Type B pancreatic cell (in vitro differentiated cells): ENCODE results near the gene CDH20. TPM values are rescaled to one million over a fixed set of nuclear protein-coding genes. Genes with fewer than 3 reads are reported as not detected.

ENCODE experiments used
- DNase-seq: peaks from one replicate; pipeline ENCODE4 v3.0.0; 2021; ENCODE audit warnings: mixed read lengths; ENCODE audit not compliant: unreplicated experiment; ENCODE audit errors: extremely low spot score
- H3K27ac Mint-ChIP-seq: 2 replicates; pipeline ENCODE4 v1.8.0; 2021; ENCODE audit warnings: mild to moderate bottlenecking, mixed read lengths
- H3K27me3 Mint-ChIP-seq: 2 replicates; pipeline ENCODE4 v1.8.0; 2021; ENCODE audit warnings: mixed read lengths
- H3K36me3 Mint-ChIP-seq: 2 replicates; pipeline ENCODE4 v1.8.0; 2021; ENCODE audit warnings: mixed read lengths
- H3K4me1 Mint-ChIP-seq: one replicate; pipeline ENCODE4 v1.8.0; 2021; ENCODE audit warnings: mixed read lengths; ENCODE audit not compliant: unreplicated experiment
- H3K4me3 Mint-ChIP-seq: 2 replicates; pipeline ENCODE4 v1.8.0; 2021; ENCODE audit warnings: mild to moderate bottlenecking, mixed read lengths
- H3K9me3 Mint-ChIP-seq: 2 replicates; pipeline ENCODE4 v1.8.0; 2021; ENCODE audit warnings: mixed read lengths
- long read RNA-seq: library from polyadenylated mRNA; unstranded; transcript quantifications from one replicate; pipeline ENCODE4 v2.0.0, GENCODE V29; 2020
- total RNA-seq: library from RNA; stranded (reverse); gene quantifications from 2 replicates; pipeline ENCODE4 v1.2.1, GENCODE V29; 2021; ENCODE audit warnings: low replicate concordance
- TF ChIP-seq, protein P1 (sequence below): fragments of 200-600 bp; sonication (generic); conservative IDR thresholded peaks from 2 replicates; pipeline ENCODE4 v1.5.0; 2021; ENCODE audit warnings: antibody characterized with exemption, mild to moderate bottlenecking

The CDH20 gene
- 0.86 and 1.6 TPM in 2 replicates for total RNA-seq
- long read RNA-seq, partial matches to known transcripts = 0 of 1 reads
- long read RNA-seq, other reads (novel, unspliced or antisense) = 1 of 1 reads

DNA sequence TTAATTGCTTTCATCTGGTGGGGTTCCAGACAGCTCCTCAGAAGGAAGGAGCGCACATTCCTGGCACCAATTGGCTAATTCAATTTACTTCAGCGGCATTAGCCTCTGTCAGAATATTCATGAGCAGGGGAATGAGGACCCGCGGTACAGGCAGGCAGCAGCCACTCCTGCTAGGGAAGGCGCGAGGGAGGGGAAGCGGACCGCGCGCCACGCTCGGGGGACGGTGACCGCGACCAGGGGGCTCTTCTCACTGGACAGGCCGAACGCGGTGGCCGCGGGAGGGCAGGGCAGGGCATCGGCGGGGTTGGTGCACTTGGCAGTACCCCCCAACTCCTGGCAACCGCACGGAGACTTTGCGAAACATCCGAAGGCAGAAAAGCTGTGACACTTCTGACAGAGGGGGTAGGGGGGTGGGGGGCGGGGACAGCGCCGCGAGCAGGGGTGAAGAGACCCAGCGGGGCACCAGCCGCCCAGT is at the start of gene CDH20:
Gene CDH20 (plus strand): TSS at position 160 of the 475 bp plus-strand sequence.
- DNase-seq = peak; percentile 68
- peaks cover 14% of the 10 kb centered on the region for H3K4me1 Mint-ChIP-seq

DNA sequence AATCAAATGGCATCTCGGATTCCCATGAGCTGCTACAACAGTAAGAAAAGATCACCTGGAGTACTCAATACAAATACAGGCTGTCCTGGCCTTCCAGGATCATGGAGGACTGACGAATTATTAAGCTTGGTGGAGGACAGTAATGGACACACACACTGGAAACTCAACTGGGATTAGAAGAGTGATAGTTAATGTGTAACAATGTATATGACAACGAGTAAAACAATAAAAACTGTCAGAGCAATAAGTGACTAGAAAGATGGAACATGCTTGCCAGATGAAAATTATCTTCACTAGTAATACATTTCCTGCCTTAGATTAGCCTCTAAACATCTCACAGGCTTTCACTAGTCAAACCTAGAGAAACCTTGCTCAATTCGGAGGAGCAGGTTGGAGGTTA is 49.2 kb upstream of the CDH20 start:
- H3K4me1 Mint-ChIP-seq = no peaks in the 10 kb centered on the region
- TF ChIP-seq, protein P1, sequence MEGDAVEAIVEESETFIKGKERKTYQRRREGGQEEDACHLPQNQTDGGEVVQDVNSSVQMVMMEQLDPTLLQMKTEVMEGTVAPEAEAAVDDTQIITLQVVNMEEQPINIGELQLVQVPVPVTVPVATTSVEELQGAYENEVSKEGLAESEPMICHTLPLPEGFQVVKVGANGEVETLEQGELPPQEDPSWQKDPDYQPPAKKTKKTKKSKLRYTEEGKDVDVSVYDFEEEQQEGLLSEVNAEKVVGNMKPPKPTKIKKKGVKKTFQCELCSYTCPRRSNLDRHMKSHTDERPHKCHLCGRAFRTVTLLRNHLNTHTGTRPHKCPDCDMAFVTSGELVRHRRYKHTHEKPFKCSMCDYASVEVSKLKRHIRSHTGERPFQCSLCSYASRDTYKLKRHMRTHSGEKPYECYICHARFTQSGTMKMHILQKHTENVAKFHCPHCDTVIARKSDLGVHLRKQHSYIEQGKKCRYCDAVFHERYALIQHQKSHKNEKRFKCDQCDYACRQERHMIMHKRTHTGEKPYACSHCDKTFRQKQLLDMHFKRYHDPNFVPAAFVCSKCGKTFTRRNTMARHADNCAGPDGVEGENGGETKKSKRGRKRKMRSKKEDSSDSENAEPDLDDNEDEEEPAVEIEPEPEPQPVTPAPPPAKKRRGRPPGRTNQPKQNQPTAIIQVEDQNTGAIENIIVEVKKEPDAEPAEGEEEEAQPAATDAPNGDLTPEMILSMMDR = no peak
- no peaks in the 10 kb centered on the region for H3K27me3 Mint-ChIP-seq
- no peak overlapping the region for H3K27ac Mint-ChIP-seq
- no peaks in the 10 kb centered on the region for H3K36me3 Mint-ChIP-seq
- DNase-seq = no peak
- H3K4me3 Mint-ChIP-seq = no peak overlapping the region
- H3K9me3 Mint-ChIP-seq = no peaks in the 10 kb centered on the region

More for the DNA sequence above, at the start of gene CDH20:
- Mint-ChIP-seq H3K9me3 (no peaks in the 10 kb centered on the region), H3K36me3 (no peaks in the 10 kb centered on the region), H3K4me3 (peak within 1 kb of the TSS; percentile 89), H3K27me3 (peaks cover 65% of the 10 kb centered on the region), H3K27ac (no peak within 1 kb of the TSS)
- TF ChIP-seq, protein P1 = no peak

DNA sequence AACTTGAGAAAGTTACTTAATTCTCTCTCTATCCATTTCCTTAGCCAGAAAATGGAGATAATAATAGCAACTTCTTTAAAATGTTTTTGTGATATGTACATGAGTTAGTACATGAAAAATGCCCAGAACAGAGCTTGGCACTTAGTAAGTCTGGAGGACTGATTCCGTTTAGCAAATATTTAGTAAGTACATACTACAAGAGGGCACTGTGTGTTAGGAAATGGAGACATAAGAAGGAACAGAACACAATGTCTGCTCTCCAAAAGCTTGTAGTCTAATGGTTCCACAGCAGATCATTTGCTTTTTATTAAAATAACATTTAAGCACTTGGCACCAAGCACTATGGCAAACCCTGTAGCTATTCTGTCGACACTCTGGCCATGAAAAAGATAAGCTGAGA is 47.5 kb upstream of the CDH20 start:
- no peaks in the 10 kb centered on the region for H3K9me3 Mint-ChIP-seq
- TF ChIP-seq, protein P1 = no peak
- H3K27ac Mint-ChIP-seq = no peak overlapping the region
- H3K36me3 Mint-ChIP-seq = no peaks in the 10 kb centered on the region
- no peak overlapping the region for H3K4me3 Mint-ChIP-seq
- H3K4me1 Mint-ChIP-seq = no peaks in the 10 kb centered on the region
- no peak for DNase-seq
- no peaks in the 10 kb centered on the region for H3K27me3 Mint-ChIP-seq

- Mint-ChIP-seq H3K4me1 (no peaks in the 10 kb centered on the region), H3K27ac (no peak overlapping the region), H3K36me3 (no peaks in the 10 kb centered on the region), H3K27me3 (no peaks in the 10 kb centered on the region), H3K9me3 (no peaks in the 10 kb centered on the region), H3K4me3 (no peak overlapping the region)
- TF ChIP-seq, protein P1 = no peak
- no peak for DNase-seq
Measured at GRCh38 chr18:61286867-61287266, 46.4 kb upstream of the CDH20 start.

GRCh38 chr18:61290616-61291015 is 42.6 kb upstream of the CDH20 start:
- H3K9me3 Mint-ChIP-seq = no peaks in the 10 kb centered on the region
- TF ChIP-seq, protein P1 = no peak

More at GRCh38 chr18:61290616-61291015, 42.6 kb upstream of the CDH20 start:
- no peak overlapping the region for H3K27ac Mint-ChIP-seq
- no peaks in the 10 kb centered on the region for H3K36me3 Mint-ChIP-seq
- H3K27me3 Mint-ChIP-seq = no peaks in the 10 kb centered on the region
- H3K4me1 Mint-ChIP-seq = no peaks in the 10 kb centered on the region
- DNase-seq = no peak
- no peak overlapping the region for H3K4me3 Mint-ChIP-seq
